ENCODE data around the gene NBPF1. TPM values are rescaled to one million over a fixed set of nuclear protein-coding genes. Genes with fewer than 3 reads are reported as not detected.
"Not testable (repeated sequence)": the region's sequence is repeated elsewhere in the genome, so short reads cannot be mapped to it uniquely, and the experiment has no call there.

The NBPF1 gene
- total and polyA plus RNA-seq, 9 of the 15 experiments (the other 6 are each of a cell fraction or from before 2014, with no cell fraction given) = 5.2 to 42.6 (median 24.1) TPM

- TF ChIP-seq TFAP4 (CRISPR knock-in tag; IDR thresholded peaks at IDR 0.05; ENCODE audit: borderline replicate concordance) (peak; percentile 80), MXI1 (IDR thresholded peaks at IDR 0.05; ENCODE audit: low read depth, low read length) (peak; percentile 66), GABPB2 (CRISPR knock-in tag; conservative IDR thresholded peaks at IDR 0.05) (peak; percentile 95), ZNF589 (CRISPR knock-in tag; IDR thresholded peaks at IDR 0.05; ENCODE audit: low read depth) (peak; percentile 64; the same call in 1 of the 2 replicates), ZNF77 (CRISPR knock-in tag; IDR thresholded peaks at IDR 0.05) (peak; percentile 95), VEZF1 (CRISPR knock-in tag; IDR thresholded peaks at IDR 0.05) (0 out of 2 replicates have a peak, but pooled peaks have one; percentile 28), CREB1 (IDR thresholded peaks at IDR 0.05) (peak; percentile 64), POLR2A (conservative IDR thresholded peaks at IDR 0.05) (peak; percentile 100), ETV1 (tag; conservative IDR thresholded peaks at IDR 0.05; ENCODE audit: low read depth) (peak; percentile 74), ZBTB17 (CRISPR knock-in tag; IDR thresholded peaks at IDR 0.05) (peak; percentile 95), ELF4 (CRISPR knock-in tag; IDR thresholded peaks at IDR 0.05) (peak; percentile 99), ATF3 (CRISPR knock-in tag; conservative IDR thresholded peaks at IDR 0.05) (peak; percentile 94), ZNF134 (CRISPR knock-in tag; conservative IDR thresholded peaks at IDR 0.05) (peak; percentile 58), ZNF41 (CRISPR knock-in tag; conservative IDR thresholded peaks at IDR 0.05) (peak; percentile 90), ZMIZ1 (IDR thresholded peaks at IDR 0.05; ENCODE audit: low read depth in 2 of 2, low read length in 2 of 2) (peak in 1 of 2 experiments; percentile 98; a peak in 2 of 4 replicates)
- TF ChIP-seq, protein P1, sequence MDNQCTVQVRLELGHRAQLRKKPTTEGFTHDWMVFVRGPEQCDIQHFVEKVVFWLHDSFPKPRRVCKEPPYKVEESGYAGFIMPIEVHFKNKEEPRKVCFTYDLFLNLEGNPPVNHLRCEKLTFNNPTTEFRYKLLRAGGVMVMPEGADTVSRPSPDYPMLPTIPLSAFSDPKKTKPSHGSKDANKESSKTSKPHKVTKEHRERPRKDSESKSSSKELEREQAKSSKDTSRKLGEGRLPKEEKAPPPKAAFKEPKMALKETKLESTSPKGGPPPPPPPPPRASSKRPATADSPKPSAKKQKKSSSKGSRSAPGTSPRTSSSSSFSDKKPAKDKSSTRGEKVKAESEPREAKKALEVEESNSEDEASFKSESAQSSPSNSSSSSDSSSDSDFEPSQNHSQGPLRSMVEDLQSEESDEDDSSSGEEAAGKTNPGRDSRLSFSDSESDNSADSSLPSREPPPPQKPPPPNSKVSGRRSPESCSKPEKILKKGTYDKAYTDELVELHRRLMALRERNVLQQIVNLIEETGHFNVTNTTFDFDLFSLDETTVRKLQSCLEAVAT (IDR thresholded peaks at IDR 0.05) = peak; percentile 92
- not testable (repeated sequence) for TF ChIP-seq CREB1 (CRISPR knock-in tag; IDR thresholded peaks at IDR 0.05); ATF3 (IDR thresholded peaks at IDR 0.05)
- TF ChIP-seq, protein P2, sequence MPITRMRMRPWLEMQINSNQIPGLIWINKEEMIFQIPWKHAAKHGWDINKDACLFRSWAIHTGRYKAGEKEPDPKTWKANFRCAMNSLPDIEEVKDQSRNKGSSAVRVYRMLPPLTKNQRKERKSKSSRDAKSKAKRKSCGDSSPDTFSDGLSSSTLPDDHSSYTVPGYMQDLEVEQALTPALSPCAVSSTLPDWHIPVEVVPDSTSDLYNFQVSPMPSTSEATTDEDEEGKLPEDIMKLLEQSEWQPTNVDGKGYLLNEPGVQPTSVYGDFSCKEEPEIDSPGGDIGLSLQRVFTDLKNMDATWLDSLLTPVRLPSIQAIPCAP (CRISPR knock-in tag; IDR thresholded peaks at IDR 0.05; ENCODE audit: borderline replicate concordance) = peak; percentile 34; the same call in 1 of the 2 replicates
Measured at GRCh38 chr1:16513412-16514106, 99.8 kb downstream of the NBPF1 start (continued).
